Neural cell (in vitro differentiated cells): ENCODE measurements around the gene ARFGAP3. TPM values are rescaled to one million over a fixed set of nuclear protein-coding genes. Genes with fewer than 3 reads are reported as not detected.

Experiments
- H2AFZ ChIP-seq: fragments of 200-600, 300-800 bp; sonication (generic), shearing (Covaris generic); 2 replicates; pipeline ENCODE4 v1.6.0; 2014; ENCODE audit warnings: low read depth, mild to moderate bottlenecking, antibody characterized with exemption, low read length, moderate library complexity
- H3F3A ChIP-seq: fragments of 200-600 bp; shearing (Covaris generic); 2 replicates; pipeline ENCODE4 v1.6.1; 2016; ENCODE audit warnings: mild to moderate bottlenecking, moderate library complexity, mixed read lengths, antibody characterized with exemption, low read length; ENCODE audit not compliant: insufficient read depth, poor library complexity, severe bottlenecking
- H3K27ac ChIP-seq: fragments of 200-600, 300-800 bp; sonication (generic), shearing (Covaris generic); 2 replicates; pipeline ENCODE4 v1.5.1; 2014; ENCODE audit warnings: mild to moderate bottlenecking, low read length, moderate library complexity
- H3K27me3 ChIP-seq: fragments of 300-800, 200-600 bp; sonication (generic), shearing (Covaris generic); 2 replicates; pipeline ENCODE4 v1.6.0; 2014; ENCODE audit warnings: mild to moderate bottlenecking, low read depth, low read length, moderate library complexity; ENCODE audit not compliant: insufficient read depth
- H3K36me3 ChIP-seq: fragments of 300-800, 200-600 bp; sonication (generic), shearing (Covaris generic); 2 replicates; pipeline ENCODE4 v1.5.1; 2014; ENCODE audit warnings: mild to moderate bottlenecking, antibody characterized with exemption, low read length, moderate library complexity; ENCODE audit not compliant: insufficient read depth
- H3K4me2 ChIP-seq: fragments of 300-800, 200-600 bp; sonication (generic), shearing (Covaris generic); 2 replicates; pipeline ENCODE4 v1.6.0; 2014; ENCODE audit warnings: mild to moderate bottlenecking, low read length
- H3K4me3 ChIP-seq: fragments of 300-800, 200-600 bp; sonication (generic), shearing (Covaris generic); 2 replicates; pipeline ENCODE4 v1.5.1; 2014; ENCODE audit warnings: mild to moderate bottlenecking, low read length, moderate library complexity
- H3K79me2 ChIP-seq: fragments of 200-600 bp; shearing (Covaris generic); replicated peaks from 2 replicates; pipeline ENCODE4 v1.6.0; 2014; ENCODE audit warnings: mild to moderate bottlenecking, low read length, moderate library complexity; ENCODE audit not compliant: insufficient read depth
- H3K9ac ChIP-seq: fragments of 300-800, 200-600 bp; sonication (generic), shearing (Covaris generic); 2 replicates; pipeline ENCODE4 v1.6.1; 2016; ENCODE audit warnings: mild to moderate bottlenecking, low read length, mixed read lengths
- H3K9me2 ChIP-seq: fragments of 200-600 bp; shearing (Covaris generic); 2 replicates; pipeline ENCODE4 v1.6.1; 2016; ENCODE audit warnings: mild to moderate bottlenecking, low read length, mixed read lengths; ENCODE audit not compliant: insufficient read depth
- H3K9me3 ChIP-seq: fragments of 200-600, 300-800 bp; sonication (generic), shearing (Covaris generic); 2 replicates; pipeline ENCODE4 v1.6.1; 2016; ENCODE audit warnings: mild to moderate bottlenecking, mixed run types, low read length, moderate library complexity, mixed read lengths
- H4K20me1 ChIP-seq: fragments of 200-600 bp; shearing (Covaris generic); 2 replicates; pipeline ENCODE4 v1.6.1; 2016; ENCODE audit warnings: mild to moderate bottlenecking, mixed run types; ENCODE audit not compliant: insufficient read depth
- CTCF ChIP-seq: fragments of 450-650 bp; IDR thresholded peaks from 2 replicates; pipeline ENCODE4 v1.5.1; 2014; ENCODE audit warnings: antibody characterized with exemption, mild to moderate bottlenecking, moderate library complexity; ENCODE audit not compliant: poor library complexity, severe bottlenecking
- EP300 ChIP-seq: fragments of 450-650 bp; conservative IDR thresholded peaks from 2 replicates; pipeline ENCODE4 v1.6.1; 2014; ENCODE audit warnings: antibody characterized with exemption, mild to moderate bottlenecking, moderate library complexity; ENCODE audit not compliant: poor library complexity, severe bottlenecking
- EZH2 ChIP-seq: fragments of 200-600, 300-800 bp; shearing (Covaris generic), sonication (generic); IDR thresholded peaks from 2 replicates; pipeline ENCODE4 v1.6.1; 2014; ENCODE audit warnings: antibody characterized with exemption, low read length, borderline replicate concordance, mild to moderate bottlenecking; ENCODE audit not compliant: insufficient read depth, poor library complexity, severe bottlenecking
- MXI1 ChIP-seq: fragments of 450-650 bp; conservative IDR thresholded peaks from 2 replicates; pipeline ENCODE4 v1.6.1; 2014; ENCODE audit warnings: antibody characterized with exemption, mild to moderate bottlenecking; ENCODE audit not compliant: poor library complexity, severe bottlenecking
- POLR2AphosphoS5 ChIP-seq: IDR thresholded peaks from 2 replicates; pipeline ENCODE4 v1.6.1; 2012
- RAD21 ChIP-seq: fragments of 450-650 bp; conservative IDR thresholded peaks from 2 replicates; pipeline ENCODE4 v1.6.1; 2014; ENCODE audit warnings: antibody characterized with exemption, mild to moderate bottlenecking, moderate library complexity
- REST ChIP-seq: IDR thresholded peaks from 2 replicates; pipeline ENCODE4 v1.6.1; 2012; ENCODE audit warnings: borderline replicate concordance
- SMC3 ChIP-seq: fragments of 450-650 bp; conservative IDR thresholded peaks from 2 replicates; pipeline ENCODE4 v1.6.1; 2014; ENCODE audit warnings: antibody characterized with exemption, mild to moderate bottlenecking, moderate library complexity; ENCODE audit not compliant: poor library complexity
- TAF1 ChIP-seq: IDR thresholded peaks from 2 replicates; pipeline ENCODE4 v1.6.1; 2012; ENCODE audit warnings: low read depth
- polyA plus RNA-seq: library from polyadenylated mRNA; depleted of rRNA; stranded (reverse); fragments of >200 nt; gene quantifications from 2 replicates; pipeline ENCODE4 v1.2.3, GENCODE V29; 2014

ARFGAP3 gene
- polyA plus RNA-seq, 1 donor from 2014 or later = 80.7 TPM

GRCh38 chr22:42792453-42792908, 64.6 kb downstream of the ARFGAP3 start:
- peaks cover 5% of the 10 kb centered on the region for H3K36me3 ChIP-seq
- H3K9ac ChIP-seq = no peak overlapping the region
- no peaks in the 10 kb centered on the region for H4K20me1 ChIP-seq
- no peak overlapping the region for H2AFZ ChIP-seq
- H3K27me3 ChIP-seq = no peaks in the 10 kb centered on the region
- no peak overlapping the region for H3K4me3 ChIP-seq
- no peaks in the 10 kb centered on the region for H3F3A ChIP-seq
- H3K27ac ChIP-seq = no peak overlapping the region
- H3K79me2 ChIP-seq = no peaks in the 10 kb centered on the region
- no peaks in the 10 kb centered on the region for H3K9me2 ChIP-seq
- TF ChIP-seq CTCF (no peak), MXI1 (no peak), TAF1 (no peak), RAD21 (no peak), POLR2AphosphoS5 (no peak), REST (no peak), EP300 (no peak), EZH2 (no peak), SMC3 (no peak)
- H3K9me3 ChIP-seq = no peaks in the 10 kb centered on the region
- no peak overlapping the region for H3K4me2 ChIP-seq

- no peak overlapping the region for H3K4me3 ChIP-seq
- H3K27ac ChIP-seq = no peak overlapping the region
- H3F3A ChIP-seq = no peaks in the 10 kb centered on the region
- H3K9me3 ChIP-seq = no peaks in the 10 kb centered on the region
- no peaks in the 10 kb centered on the region for H3K9me2 ChIP-seq
- no peak for TF ChIP-seq MXI1
- no peak for TF ChIP-seq RAD21
- TF ChIP-seq SMC3 = no peak
- no peak for TF ChIP-seq CTCF
- TF ChIP-seq REST = no peak
- no peak for TF ChIP-seq EP300
- no peak for TF ChIP-seq EZH2
- no peaks in the 10 kb centered on the region for H3K79me2 ChIP-seq
- no peak overlapping the region for H3K4me2 ChIP-seq
- no peak overlapping the region for H2AFZ ChIP-seq
- H4K20me1 ChIP-seq = no peaks in the 10 kb centered on the region
- no peak overlapping the region for H3K9ac ChIP-seq
- no peaks in the 10 kb centered on the region for H3K27me3 ChIP-seq
- H3K36me3 ChIP-seq = no peaks in the 10 kb centered on the region
Measured at GRCh38 chr22:42791721-42792452, 65.2 kb downstream of the ARFGAP3 start.
